Peyer's patch (tissue), 4 donors: ENCODE results near the gene CUL1. TPM values are rescaled to one million over a fixed set of nuclear protein-coding genes. Genes with fewer than 3 reads are reported as not detected.

ENCODE experiments used
- DNase-seq, 3 donors: peaks; one replicate each; pipeline ENCODE4 v3.0.0-alpha.2; 2017 to 2019
- H3K27ac ChIP-seq, 4 donors: fragments of 200-600 bp; sonication (generic); one replicate each; pipeline ENCODE4 v1.5.1; 2016 to 2019
- H3K27me3 ChIP-seq, 2 donors: fragments of 200-600 bp; sonication (generic); one replicate each; pipeline ENCODE4 v1.5.1; 2019
- H3K36me3 ChIP-seq, 3 donors: fragments of 200-600 bp; sonication (generic); one replicate each; pipeline ENCODE4 v1.5.1; 2016 to 2019
- H3K4me1 ChIP-seq, 4 donors: fragments of 200-600 bp; sonication (generic); one replicate each; pipeline ENCODE4 v1.5.1; 2016 to 2019
- H3K4me3 ChIP-seq, 4 donors: fragments of 200-600 bp; sonication (generic); 1 replicate in 3 of 4; 2 replicates in 1 of 4; pipeline ENCODE4 v1.5.1; 2016 to 2019; ENCODE audit warnings: mild to moderate bottlenecking in 1 of 4
- H3K9me3 ChIP-seq, 4 donors: fragments of 200-600 bp; sonication (generic); one replicate each; pipeline ENCODE4 v1.5.1; 2016 to 2019; ENCODE audit warnings: mild to moderate bottlenecking in 1 of 4
- CTCF ChIP-seq, 6 experiments: fragments of 450-650 bp in 4 of 6; fragments of 200-600 bp in 2 of 6; sonication (generic) in 1 of 6; IDR thresholded peaks; one replicate each; pipeline ENCODE4 v1.5.1; 2017 to 2019; ENCODE audit warnings: antibody characterized with exemption in 6 of 6, mild to moderate bottlenecking in 3 of 6, moderate library complexity in 1 of 6
- POLR2A ChIP-seq, 2 donors: fragments of 450-650 bp; IDR thresholded peaks; one replicate each; pipeline ENCODE4 v1.5.1; 2017; ENCODE audit warnings: antibody characterized with exemption in 2 of 2, mild to moderate bottlenecking in 2 of 2, moderate library complexity in 2 of 2
- total RNA-seq, 4 donors: library from RNA; depleted of rRNA; stranded (reverse); fragments of >200 nt; gene quantifications; one replicate each; pipeline ENCODE4 v1.1.0, GENCODE V29; 2016

CUL1 gene
- total RNA-seq, 4 donors from 2014 or later: 29.5 to 86.6 (median 35.8) TPM

- no peaks in the 10 kb centered on the region for H3K4me1 ChIP-seq
- no peaks in the 10 kb centered on the region for H3K9me3 ChIP-seq
- DNase-seq: no peak
- H3K27me3 ChIP-seq: no peaks in the 10 kb centered on the region
- no peak for TF ChIP-seq CTCF (IDR thresholded peaks at IDR 0.05)
- no peak for TF ChIP-seq POLR2A (IDR thresholded peaks at IDR 0.05)
- no peak overlapping the region for H3K27ac ChIP-seq
- H3K4me3 ChIP-seq: no peak overlapping the region
- H3K36me3 ChIP-seq: no peaks in the 10 kb centered on the region
Measured at GRCh38 chr7:148747274-148747673, 48.6 kb downstream of the CUL1 start.

DNA sequence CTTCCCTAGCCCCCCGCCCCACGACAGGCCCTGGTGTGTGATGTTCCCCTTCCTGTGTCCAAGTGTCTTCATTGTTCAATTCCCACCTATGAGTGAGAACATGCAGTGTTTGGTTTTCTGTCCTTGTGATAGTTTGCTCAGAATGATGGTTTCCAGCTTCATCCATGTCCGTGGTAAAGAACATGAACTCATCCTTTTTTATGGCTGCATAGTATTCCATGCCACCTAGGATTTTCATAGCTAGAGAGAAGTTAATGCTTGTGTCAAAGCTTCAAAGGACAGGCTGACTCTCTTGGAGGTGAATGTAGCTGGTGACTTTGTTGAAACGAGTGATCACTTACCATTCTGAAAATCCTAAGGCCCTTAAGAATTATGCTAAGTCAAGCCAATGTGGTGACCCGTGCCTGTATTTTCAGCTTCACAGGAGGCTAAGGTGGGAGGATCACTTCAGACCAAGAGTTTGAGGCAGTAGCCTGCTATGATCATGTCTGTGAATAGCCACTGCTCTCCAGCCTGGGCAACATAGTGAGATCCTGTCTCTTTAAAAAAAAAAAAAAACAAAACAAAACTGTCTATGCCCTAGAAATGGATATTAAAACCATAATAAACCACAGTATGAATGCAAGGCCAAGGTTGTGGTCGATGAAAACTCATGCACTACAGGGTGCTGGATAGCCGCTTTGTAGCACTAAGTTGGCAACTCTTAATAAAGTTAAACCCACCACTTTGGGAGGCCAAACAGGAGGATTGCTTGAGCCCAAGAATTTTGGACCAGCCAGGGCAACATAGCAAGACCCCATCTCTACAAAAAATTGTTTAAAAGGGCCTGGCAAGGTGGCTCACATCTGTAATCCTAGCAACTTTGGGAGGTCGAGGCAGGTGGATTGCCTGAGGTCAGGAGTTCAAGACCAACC, 52.0 kb downstream of the CUL1 start:
- no peak for DNase-seq
- Histone ChIP-seq H3K4me3 (no peak overlapping the region), H3K9me3 (no peaks in the 10 kb centered on the region), H3K4me1 (no peaks in the 10 kb centered on the region), H3K27ac (no peak overlapping the region), H3K36me3 (peaks cover 0 to 4% (median 0%) of the 10 kb centered on the region in 3 donors), H3K27me3 (no peaks in the 10 kb centered on the region)
- TF ChIP-seq CTCF (IDR thresholded peaks at IDR 0.05) (no peak), POLR2A (IDR thresholded peaks at IDR 0.05) (no peak)

DNA sequence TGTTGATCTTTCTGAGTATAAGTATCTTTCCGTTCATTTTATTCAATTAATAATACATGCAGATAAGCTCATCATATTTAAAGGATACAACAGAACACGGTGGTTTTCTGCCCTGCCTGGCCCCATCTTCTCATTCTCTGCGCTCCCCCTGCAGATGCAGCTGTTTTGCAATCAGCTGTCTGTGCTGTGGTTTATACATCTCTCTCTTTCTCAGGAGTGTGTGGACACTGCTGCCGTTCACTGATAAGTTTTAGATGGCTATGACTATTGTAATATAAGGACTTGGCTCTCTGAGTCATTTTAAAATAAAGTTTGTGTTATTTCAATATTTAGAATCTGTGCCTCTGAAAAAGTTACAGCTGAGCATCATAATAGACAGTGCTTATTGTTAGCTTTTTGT, 54.5 kb downstream of the CUL1 start:
- no peak for TF ChIP-seq CTCF (IDR thresholded peaks at IDR 0.05)
- TF ChIP-seq POLR2A (IDR thresholded peaks at IDR 0.05): no peak
- no peak overlapping the region for H3K4me3 ChIP-seq
- peaks cover 0 to 17% (median 0%) of the 10 kb centered on the region in 3 donors for H3K36me3 ChIP-seq
- DNase-seq: no peak
- no peaks in the 10 kb centered on the region for H3K27me3 ChIP-seq
- H3K27ac ChIP-seq: no peak overlapping the region
- no peaks in the 10 kb centered on the region for H3K9me3 ChIP-seq
- H3K4me1 ChIP-seq: no peaks in the 10 kb centered on the region

DNA sequence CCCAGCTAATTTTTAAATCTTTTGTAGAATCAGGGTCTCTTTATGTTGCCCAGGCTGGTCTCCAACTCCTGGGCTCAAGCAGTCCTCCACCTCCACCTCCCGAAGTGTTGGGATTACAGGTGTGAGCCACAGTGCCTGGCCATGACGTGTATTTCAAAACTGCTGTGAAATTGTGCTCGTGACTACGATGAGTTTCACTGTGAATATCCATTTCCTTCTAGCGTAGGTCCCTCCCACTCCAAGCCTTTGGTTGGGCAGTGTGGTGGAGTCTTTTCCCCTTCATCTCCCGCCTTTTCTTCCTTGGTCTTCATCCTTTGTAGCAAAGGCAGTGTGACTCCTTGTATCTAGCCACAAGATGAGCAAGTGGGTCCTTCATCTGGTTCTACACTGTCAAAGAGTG, 56.2 kb downstream of the CUL1 start:
- peaks cover 0 to 33% (median 0%) of the 10 kb centered on the region in 3 donors for H3K36me3 ChIP-seq
- TF ChIP-seq CTCF (IDR thresholded peaks at IDR 0.05): no peak
- no peak for TF ChIP-seq POLR2A (IDR thresholded peaks at IDR 0.05)
- no peaks in the 10 kb centered on the region for H3K27me3 ChIP-seq
- no peak overlapping the region for H3K27ac ChIP-seq
- H3K4me1 ChIP-seq: no peaks in the 10 kb centered on the region
- no peak overlapping the region for H3K4me3 ChIP-seq
- no peak for DNase-seq
- H3K9me3 ChIP-seq: no peaks in the 10 kb centered on the region

GRCh38 chr7:148761499-148762278, 63.0 kb downstream of the CUL1 start:
- no peaks in the 10 kb centered on the region for H3K9me3 ChIP-seq
- no peak for TF ChIP-seq POLR2A (IDR thresholded peaks at IDR 0.05)
- no peak for TF ChIP-seq CTCF (IDR thresholded peaks at IDR 0.05)
- H3K36me3 ChIP-seq: peaks cover 0 to 47% (median 0%) of the 10 kb centered on the region in 3 donors
- H3K4me3 ChIP-seq: no peak overlapping the region
- no peaks in the 10 kb centered on the region for H3K27me3 ChIP-seq
- DNase-seq: no peak
- H3K27ac ChIP-seq: no peak overlapping the region
- no peaks in the 10 kb centered on the region for H3K4me1 ChIP-seq
